Occipital lobe (tissue), 2 donors: ENCODE results near the gene RIMS4. TPM values are rescaled to one million over a fixed set of nuclear protein-coding genes. Genes with fewer than 3 reads are reported as not detected.

ENCODE experiments used
- DNase-seq: peaks from one replicate; lab custom pipeline; 2025; lab: John Stamatoyannopoulos, UW
- total RNA-seq: library from RNA; depleted of rRNA; stranded (reverse); fragments of >200 nt; gene quantifications from one replicate; pipeline ENCODE4 v1.2.3, GENCODE V29; 2014

The RIMS4 gene
- total RNA-seq, 1 donor from 2014 or later = 77.5 TPM

GRCh38 chr20:44720997-44721784 is 89.2 kb downstream of the RIMS4 start:
- no peak for DNase-seq

GRCh38 chr20:44720621-44720996 is 89.7 kb downstream of the RIMS4 start:
- DNase-seq = peak; percentile 30

DNA sequence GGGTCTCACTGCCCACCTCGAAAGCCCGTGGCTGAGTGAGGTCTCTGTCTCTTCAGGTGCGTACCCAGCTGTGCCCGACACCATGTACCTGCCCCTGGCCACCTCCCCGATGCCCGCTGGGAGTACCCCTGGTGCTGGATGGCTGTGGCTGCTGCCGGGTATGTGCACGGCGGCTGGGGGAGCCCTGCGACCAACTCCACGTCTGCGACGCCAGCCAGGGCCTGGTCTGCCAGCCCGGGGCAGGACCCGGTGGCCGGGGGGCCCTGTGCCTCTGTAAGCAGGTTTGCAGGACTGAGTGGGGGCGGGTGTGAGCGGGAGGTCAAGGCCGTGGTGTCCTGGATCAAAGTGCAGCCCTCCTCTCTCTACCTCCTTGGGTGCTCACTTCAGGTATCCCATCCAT is 90.5 kb downstream of the RIMS4 start:
- no peak for DNase-seq

GRCh38 chr20:44717986-44718385 is 92.4 kb downstream of the RIMS4 start:
- DNase-seq = no peak

GRCh38 chr20:44716309-44717106 is 93.8 kb downstream of the RIMS4 start:
- no peak for DNase-seq

DNA sequence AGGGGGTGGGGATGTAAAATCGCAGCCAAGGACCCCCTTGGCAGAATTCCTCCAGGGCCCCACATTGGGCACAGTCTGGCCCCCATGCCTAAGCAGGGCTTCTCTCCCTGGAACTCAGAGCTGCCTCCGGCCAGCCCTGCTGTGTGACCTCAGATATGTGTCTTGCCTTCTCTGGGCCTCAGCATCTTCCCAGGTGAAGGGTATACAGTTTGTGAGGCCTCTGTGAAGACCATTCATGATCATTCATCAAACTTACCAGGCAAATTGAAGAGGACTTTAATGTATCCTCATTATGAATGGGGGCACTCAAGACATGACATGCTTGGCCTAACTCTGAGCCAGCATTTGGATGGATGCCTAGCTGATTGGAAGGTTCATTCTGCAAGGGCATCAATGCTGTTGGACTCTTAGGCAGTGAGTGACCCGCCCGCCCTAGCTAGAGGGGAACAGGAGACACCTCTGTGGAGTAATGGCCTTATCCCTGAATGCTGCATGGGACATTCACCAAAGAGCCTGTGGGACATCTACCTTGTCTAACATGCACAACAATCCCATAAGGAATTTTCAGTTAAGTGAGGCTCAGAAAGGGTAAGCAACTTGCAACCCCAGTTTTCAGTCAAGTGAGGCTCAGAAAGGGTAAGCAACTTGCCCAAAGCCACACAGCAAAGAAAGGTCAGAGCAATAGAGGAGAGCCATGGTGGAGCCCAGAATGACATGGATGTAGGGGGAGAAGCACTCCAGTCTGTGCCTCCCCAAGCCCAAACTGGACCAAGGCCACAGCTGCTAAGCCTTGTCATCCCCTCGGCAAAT is 94.6 kb downstream of the RIMS4 start:
- no peak for DNase-seq

- peak; percentile 20 for DNase-seq
Observed at GRCh38 chr20:44714701-44715498, 95.4 kb downstream of the RIMS4 start, which contains the start of gene CCN5. Gene CCN5, plus strand, starts transcription at chr20:44715369. Its CDS starts 22 bp downstream, at chr20:44715391.

DNA sequence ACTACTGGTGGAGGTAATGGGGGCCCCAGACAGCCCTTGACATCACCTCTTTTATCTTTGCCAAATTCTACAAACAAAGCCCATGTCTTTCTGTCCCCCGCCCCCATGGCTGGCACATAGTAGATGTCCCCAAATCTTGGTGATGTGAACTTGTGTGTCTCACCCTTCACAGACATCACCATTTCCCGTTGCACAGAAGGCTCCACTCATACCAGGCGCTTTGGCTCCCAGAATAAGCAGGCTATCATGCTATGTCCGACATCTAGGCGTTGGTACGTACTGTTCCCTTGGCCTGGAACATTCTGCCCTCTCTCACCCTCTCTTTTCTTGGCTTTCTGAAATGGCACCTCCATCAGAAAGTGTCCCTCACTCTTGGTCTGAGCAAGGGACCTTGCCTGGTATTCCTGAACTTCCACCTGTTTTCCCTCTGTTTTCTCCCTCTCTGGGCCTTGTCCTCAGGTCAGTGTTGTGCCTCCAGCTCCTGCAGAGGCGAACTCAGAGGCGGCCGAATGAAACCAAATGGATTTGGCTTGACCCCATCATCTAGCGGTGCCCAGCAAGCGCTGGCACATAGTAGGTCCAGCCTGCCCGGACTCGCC is 96.1 kb downstream of the RIMS4 start:
- DNase-seq = no peak

DNA sequence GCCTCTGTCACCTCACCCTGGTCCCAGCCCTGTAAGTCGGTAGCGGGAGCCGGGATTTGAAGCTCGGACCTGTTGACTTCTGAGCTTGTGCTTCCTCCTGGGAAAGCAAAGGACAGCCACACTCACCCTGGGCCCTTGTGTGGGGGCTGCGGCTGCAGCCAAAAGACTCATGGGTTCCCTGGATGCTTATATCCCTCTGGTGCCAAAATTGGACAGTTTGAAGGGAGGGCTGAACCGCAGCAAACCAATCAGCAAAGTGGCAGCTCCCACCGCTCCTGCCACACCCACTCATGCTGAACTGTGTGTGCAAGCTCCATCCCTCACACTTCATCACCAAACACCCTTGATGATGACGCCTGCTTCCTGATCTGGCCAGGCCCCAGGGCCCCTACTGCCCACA is 99.1 kb downstream of the RIMS4 start:
- no peak for DNase-seq

GRCh38 chr20:44709797-44710196 is 100.5 kb downstream of the RIMS4 start:
- no peak for DNase-seq

DNA sequence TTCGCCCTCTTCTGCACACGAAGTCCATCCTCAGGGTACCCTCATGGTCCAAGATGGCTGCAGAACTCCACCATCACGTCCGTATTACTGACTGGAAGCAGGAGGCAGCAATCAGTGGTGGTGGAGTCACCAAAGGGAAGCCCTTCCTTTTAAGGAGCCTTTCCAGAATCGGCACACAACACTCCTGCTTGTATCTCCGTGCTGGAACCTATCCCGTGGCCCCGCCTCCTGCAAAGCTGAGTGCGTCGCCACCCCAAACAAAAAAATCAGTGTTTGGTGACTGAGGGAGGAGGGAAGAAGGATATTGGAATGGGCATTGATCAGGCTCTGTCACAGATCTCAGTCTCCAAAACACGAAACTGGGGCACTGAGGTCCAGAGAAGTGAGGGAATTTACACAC is 101.0 kb downstream of the RIMS4 start:
- DNase-seq = no peak

- DNase-seq = no peak
Observed at GRCh38 chr20:44707018-44707579, 103.2 kb downstream of the RIMS4 start.

DNA sequence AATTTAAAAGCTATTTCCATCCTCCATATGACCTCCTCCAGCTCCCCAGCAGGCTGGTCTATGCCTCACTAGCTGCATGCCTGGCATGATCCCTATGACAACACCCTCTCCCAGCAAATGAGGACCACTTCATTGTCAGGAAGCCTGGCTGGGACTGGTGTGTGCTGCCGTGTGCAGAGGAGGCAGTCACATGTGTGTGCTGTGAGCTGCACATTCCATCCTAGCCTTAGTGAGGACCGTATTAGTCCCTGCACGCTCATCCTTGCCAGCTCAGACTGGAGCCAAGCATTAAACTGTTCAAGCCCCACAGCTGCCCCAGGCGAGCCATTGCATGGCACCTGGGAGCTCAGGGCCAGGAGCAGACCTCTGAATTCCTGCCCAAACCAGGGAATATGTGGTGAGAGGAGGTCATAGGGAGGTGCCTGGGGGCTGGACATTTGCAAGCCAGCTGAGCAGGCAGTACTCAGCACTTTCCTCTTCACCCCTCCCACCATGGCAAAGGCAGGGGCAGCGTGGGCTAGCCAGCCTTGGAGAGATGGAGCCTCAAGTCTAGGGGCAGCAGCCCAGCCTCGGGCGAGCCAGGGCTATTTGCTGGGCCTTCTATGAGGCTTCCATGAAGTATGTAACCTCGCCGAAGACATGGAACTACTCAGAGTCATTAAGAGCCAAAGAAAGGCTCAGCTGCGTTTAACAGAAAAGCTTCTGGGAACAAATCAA is 103.9 kb downstream of the RIMS4 start:
- DNase-seq = no peak

DNA sequence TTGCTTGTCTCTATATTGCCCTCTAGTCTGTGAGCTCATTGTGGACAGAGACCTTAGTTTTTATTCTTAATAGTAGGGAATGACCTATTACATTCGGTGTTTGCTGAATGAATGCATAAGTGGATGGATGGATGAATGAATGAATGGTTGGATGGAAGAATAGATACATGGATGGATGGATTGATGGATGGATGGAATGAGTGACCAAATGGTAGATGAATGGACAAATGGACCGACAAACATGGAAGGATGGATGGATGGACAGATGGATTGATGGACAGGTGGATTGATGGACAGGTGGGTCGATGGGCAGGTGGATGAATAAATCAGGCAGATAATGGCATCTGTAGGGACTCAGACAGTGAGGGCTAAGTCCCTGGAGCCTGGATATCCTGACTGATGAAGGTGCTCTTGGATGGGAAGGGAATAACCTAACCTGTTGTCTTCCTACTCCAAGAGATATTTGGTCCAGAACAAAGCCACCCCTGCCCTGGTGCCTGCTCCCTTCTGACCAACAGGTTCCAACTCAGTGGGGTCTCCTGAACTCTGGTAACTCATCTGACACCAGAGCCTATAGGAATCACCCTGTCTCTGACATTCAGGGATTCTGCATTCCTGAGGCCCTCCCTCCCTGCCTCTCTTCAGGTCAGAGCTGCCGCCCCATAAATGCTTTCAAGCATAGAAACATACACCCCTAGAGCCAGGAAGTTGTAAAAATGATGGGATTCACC is 104.8 kb downstream of the RIMS4 start:
- no peak for DNase-seq

DNA sequence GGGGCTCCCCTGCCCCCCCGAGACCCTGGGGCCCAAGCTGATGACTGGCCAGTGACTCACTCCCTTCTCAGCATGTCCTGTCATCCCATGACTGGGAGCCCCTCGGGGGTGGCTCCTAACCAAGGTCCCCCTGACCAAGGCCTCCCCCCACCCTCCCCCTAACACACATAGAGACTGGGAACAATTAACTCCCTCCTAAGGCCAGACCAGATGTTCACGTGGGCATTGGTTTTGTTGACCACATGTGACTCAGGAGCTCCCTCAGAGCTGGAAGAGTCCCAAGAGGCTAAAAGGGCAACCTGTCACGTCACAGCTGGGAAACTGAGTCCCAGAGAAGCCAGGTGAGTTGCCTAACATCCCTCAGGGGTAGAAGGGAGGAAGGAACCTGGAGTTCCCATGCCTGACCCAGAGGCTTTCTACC is 105.8 kb downstream of the RIMS4 start:
- DNase-seq = no peak

DNA sequence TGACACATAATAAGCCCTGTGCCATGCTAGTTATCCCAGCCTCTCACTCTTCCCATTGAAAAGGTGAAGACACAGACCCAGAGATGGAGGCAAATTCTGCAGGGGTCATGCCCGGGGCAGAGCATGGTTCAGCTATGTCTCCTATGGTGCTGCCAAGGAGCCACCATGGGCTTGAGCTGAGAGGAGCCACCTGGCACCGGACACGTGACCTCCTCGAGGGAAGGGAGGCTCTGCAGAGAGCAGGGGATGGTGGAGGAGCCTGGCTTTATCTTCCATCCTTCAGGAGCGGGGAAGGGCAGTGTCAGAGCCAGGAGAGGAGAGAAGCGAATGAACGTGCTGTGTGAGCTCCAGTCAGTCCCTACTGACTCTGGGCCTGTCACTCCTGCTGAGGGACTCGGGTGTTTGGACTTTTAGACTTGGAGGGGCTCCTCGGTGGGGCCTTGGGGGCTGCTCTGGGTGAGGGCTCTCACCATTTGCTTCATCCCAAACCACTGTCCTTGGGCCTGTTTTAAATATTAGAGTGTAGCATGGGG is 106.3 kb downstream of the RIMS4 start:
- DNase-seq = no peak

GRCh38 chr20:44703183-44703925 is 107.0 kb downstream of the RIMS4 start:
- no peak for DNase-seq

DNA sequence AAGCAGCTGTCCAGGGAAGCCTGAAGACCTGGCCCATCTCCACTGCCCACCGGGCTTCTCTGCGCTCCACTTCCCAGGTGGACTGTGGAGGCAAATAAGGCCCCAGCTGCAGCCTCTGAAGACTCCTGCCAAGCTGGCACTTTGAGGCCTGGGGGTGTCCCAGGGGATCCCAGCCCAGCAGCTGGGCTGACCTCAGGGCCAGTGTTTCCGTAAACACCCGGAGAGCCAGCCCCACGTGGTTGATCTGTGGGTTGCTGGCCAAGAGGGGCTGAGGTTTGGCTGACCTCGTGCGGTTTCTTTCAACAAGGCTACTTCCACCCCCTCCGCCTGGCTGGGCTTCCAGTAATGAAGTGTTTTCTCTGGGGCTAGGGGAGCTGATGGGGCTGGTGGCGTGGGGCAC is 107.6 kb downstream of the RIMS4 start:
- DNase-seq = peak; percentile 50
